ENCODE data around the gene MAGEB6. TPM values are rescaled to one million over a fixed set of nuclear protein-coding genes. Genes with fewer than 3 reads are reported as not detected.

Gene MAGEB6
- total and polyA plus RNA-seq, 12 donors = not detected

DNA sequence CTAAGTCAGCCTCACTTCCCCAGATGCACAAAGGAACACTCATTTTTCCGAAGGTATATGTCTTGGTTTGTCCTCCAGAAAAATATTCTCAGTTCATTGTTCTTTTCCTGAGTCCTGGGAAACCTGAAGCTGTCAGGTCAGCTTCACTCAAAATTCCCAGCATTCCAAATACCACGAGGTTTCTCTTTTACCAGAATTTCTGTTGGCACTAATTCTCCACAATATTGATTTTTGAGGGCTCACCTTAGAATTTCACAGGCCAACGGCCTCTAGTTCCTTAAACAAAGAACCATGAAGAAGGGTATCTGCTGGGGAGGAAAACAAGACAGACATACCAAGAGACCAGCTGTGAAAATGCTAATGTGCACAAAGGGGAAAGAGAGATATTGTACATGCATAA is 15.8 kb downstream of the MAGEB6 start:
- H3K4me3 ChIP-seq = no peak overlapping the region
- no peaks in the 10 kb centered on the region for H3K36me3 ChIP-seq (replicated peaks in 1 of 2)
- H3K27ac ChIP-seq = no peak overlapping the region
- H3K4me1 ChIP-seq (replicated peaks in 1 of 2) = no peaks in the 10 kb centered on the region
- DNase-seq = no peak
- no peaks in the 10 kb centered on the region for H3K9me3 ChIP-seq (replicated peaks in 1 of 3)
- H3K27me3 ChIP-seq = peaks cover 3% of the 10 kb centered on the region
- TF ChIP-seq, protein P1, sequence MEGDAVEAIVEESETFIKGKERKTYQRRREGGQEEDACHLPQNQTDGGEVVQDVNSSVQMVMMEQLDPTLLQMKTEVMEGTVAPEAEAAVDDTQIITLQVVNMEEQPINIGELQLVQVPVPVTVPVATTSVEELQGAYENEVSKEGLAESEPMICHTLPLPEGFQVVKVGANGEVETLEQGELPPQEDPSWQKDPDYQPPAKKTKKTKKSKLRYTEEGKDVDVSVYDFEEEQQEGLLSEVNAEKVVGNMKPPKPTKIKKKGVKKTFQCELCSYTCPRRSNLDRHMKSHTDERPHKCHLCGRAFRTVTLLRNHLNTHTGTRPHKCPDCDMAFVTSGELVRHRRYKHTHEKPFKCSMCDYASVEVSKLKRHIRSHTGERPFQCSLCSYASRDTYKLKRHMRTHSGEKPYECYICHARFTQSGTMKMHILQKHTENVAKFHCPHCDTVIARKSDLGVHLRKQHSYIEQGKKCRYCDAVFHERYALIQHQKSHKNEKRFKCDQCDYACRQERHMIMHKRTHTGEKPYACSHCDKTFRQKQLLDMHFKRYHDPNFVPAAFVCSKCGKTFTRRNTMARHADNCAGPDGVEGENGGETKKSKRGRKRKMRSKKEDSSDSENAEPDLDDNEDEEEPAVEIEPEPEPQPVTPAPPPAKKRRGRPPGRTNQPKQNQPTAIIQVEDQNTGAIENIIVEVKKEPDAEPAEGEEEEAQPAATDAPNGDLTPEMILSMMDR (IDR thresholded peaks at IDR 0.05) = no peak
- TF ChIP-seq POLR2A (IDR thresholded peaks at IDR 0.05) = no peak
- WGBS, 4 donors = 38 to 61% (median 51%) methylated on average over 3 of the region's 3 CpGs
- intact Hi-C loops (cut with DNase I) = no loop called here

- Histone ChIP-seq H3K27ac (no peak within 1 kb of the TSS), H3K36me3 (replicated peaks in 1 of 2) (no peaks in the 10 kb centered on the region), H3K9me3 (replicated peaks in 1 of 3) (no peaks in the 10 kb centered on the region), H3K4me1 (replicated peaks in 1 of 2) (no peaks in the 10 kb centered on the region), H3K4me3 (no peak within 1 kb of the TSS), H3K27me3 (peaks cover 1% of the 10 kb centered on the region)
- 61 to 64% (median 63%) methylated on average over 4 to 5 of the region's 5 CpGs for whole genome bisulfite sequencing, 4 donors
- intact Hi-C loops (cut with DNase I) = no loop called here
- no peak for TF ChIP-seq POLR2A (IDR thresholded peaks at IDR 0.05)
- TF ChIP-seq, protein P1 (IDR thresholded peaks at IDR 0.05) = no peak
- no peak for DNase-seq
Measured at GRCh38 chrX:26215869-26216268, 23.6 kb downstream of the MAGEB6 start, which contains the start of gene MAGEB5. MAGEB5 (plus strand) TSS chrX:26216169; CDS start chrX:26217302, 1,133 bp downstream.

GRCh38 chrX:26219351-26219750 is 27.1 kb downstream of the MAGEB6 start:
- intact Hi-C loops (cut with DNase I) = no loop called here
- Histone ChIP-seq H3K27me3 (no peaks in the 10 kb centered on the region), H3K4me1 (replicated peaks in 1 of 2) (no peaks in the 10 kb centered on the region), H3K36me3 (replicated peaks in 1 of 2) (no peaks in the 10 kb centered on the region), H3K27ac (no peak overlapping the region), H3K4me3 (no peak overlapping the region), H3K9me3 (replicated peaks in 1 of 3) (no peaks in the 10 kb centered on the region)
- 41 to 55% (median 47%) methylated on average over 7 of the region's 7 CpGs for WGBS, 4 donors
- no peak for DNase-seq
- TF ChIP-seq POLR2A (IDR thresholded peaks at IDR 0.05) = no peak
- TF ChIP-seq, protein P1 (IDR thresholded peaks at IDR 0.05) = no peak

DNA sequence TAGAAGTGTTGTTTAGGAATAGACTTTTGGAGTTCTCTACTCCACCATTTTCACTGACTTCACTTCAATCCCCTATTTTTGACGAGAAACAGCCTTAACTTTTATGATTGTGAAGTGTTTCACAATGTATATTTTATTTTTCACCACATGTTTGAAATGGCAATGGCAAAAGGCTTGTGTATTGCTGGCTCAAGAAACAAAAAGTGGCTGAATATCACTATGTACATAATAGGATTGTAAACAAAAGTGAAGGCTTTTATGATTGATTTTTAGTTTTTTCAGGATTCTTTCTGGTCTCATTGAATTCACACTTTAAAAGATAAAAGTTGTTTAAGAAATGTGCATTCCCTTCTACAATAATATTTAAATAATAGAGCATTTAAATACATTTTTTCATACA is 41.9 kb downstream of the MAGEB6 start:
- Histone ChIP-seq H3K4me1 (replicated peaks in 1 of 2) (no peaks in the 10 kb centered on the region), H3K27ac (no peak overlapping the region), H3K36me3 (replicated peaks in 1 of 2) (no peaks in the 10 kb centered on the region), H3K4me3 (no peak overlapping the region), H3K27me3 (no peaks in the 10 kb centered on the region), H3K9me3 (replicated peaks in 1 of 3) (no peaks in the 10 kb centered on the region)
- WGBS, 4 donors = 22 to 69% (median 35%) methylated on average over 1 of the region's 1 CpG
- intact Hi-C loops (cut with DNase I) = no loop called here
- no peak for DNase-seq
- TF ChIP-seq POLR2A (IDR thresholded peaks at IDR 0.05) = no peak
- TF ChIP-seq, protein P1 (IDR thresholded peaks at IDR 0.05) = no peak

Other genes with a start within 250 kb of the MAGEB6 start
- not detected for gene MAGEB18, start 54.1 kb upstream of the MAGEB6 start, total RNA-seq
- gene MAGEB18, start 54.1 kb upstream of the MAGEB6 start, polyA plus RNA-seq = not detected
- not detected for gene MAGEB6B, start 31.8 kb upstream of the MAGEB6 start, total RNA-seq
- gene MAGEB6B, start 31.8 kb upstream of the MAGEB6 start, polyA plus RNA-seq = not detected
- gene MAGEB5, start 23.7 kb downstream of the MAGEB6 start, total RNA-seq = not detected
- not detected for gene MAGEB5, start 23.7 kb downstream of the MAGEB6 start, polyA plus RNA-seq

Data from adrenal gland (tissue), 12 donors.